CD4-positive, alpha-beta T cell (primary cell): Measurements from ENCODE around the gene SEMA4D. TPM values are rescaled to one million over a fixed set of nuclear protein-coding genes. Genes with fewer than 3 reads are reported as not detected.

Experiments used
- ATAC-seq: fragments of 200-7000 bp; cut with Tn5 transposase; one replicate; pipeline ENCODE4 v1.10.0; 2022; ENCODE audit warnings: mild to moderate bottlenecking; ENCODE audit not compliant: poor library complexity
- CTCF ChIA-PET: fragments of 350-600 bp; sonication (Branson Sonifier 250); formaldehyde crosslinking; loops from one replicate; lab custom pipeline; 2021; ENCODE audit warnings: antibody characterized with exemption, inconsistent platforms; lab: Charles Lee
- POLR2A ChIA-PET: fragments of 350-600 bp; sonication (Branson Sonifier 250); formaldehyde crosslinking; loops from one replicate; lab custom pipeline; 2021; ENCODE audit warnings: antibody characterized with exemption, inconsistent platforms; lab: Charles Lee
- DNase-seq, 14 experiments: peaks; one replicate each; pipeline ENCODE4 v3.0.0-alpha.2; 2013 to 2020; ENCODE audit warnings: mixed read lengths in 2 of 14
- H3K27ac ChIP-seq, 2 donors: one replicate each; pipeline versions ENCODE4 v1.5.1 to v1.7.0; 2013; ENCODE audit warnings: low read length in 2 of 2, low read depth in 1 of 2, mild to moderate bottlenecking in 1 of 2
- H3K27me3 ChIP-seq, 2 experiments: 1 replicate in 1 of 2; 2 replicates in 1 of 2; pipeline versions ENCODE4 v1.6.1 to v1.7.0; 2013; ENCODE audit warnings: low read length in 2 of 2, control low read depth in 1 of 2, mild to moderate bottlenecking in 1 of 2, moderate library complexity in 1 of 2; ENCODE audit not compliant: insufficient read depth in 2 of 2, control insufficient read depth in 1 of 2
- H3K36me3 ChIP-seq: one replicate; pipeline ENCODE4 v1.6.1; 2013; ENCODE audit warnings: low read length, control low read depth; ENCODE audit not compliant: insufficient read depth
- H3K4me1 ChIP-seq: one replicate; pipeline ENCODE4 v1.6.1; 2013; ENCODE audit warnings: low read length, control low read depth; ENCODE audit not compliant: insufficient read depth
- H3K4me3 ChIP-seq: one replicate; pipeline ENCODE4 v1.5.1; 2013; ENCODE audit warnings: mild to moderate bottlenecking, low read length, moderate library complexity
- H3K9me3 ChIP-seq, 2 experiments: 1 replicate in 1 of 2; 2 replicates in 1 of 2; pipeline versions ENCODE4 v1.6.1 to v1.7.0; 2013; ENCODE audit warnings: low read length in 2 of 2, mild to moderate bottlenecking in 2 of 2, control low read depth in 1 of 2, moderate library complexity in 1 of 2; ENCODE audit not compliant: control insufficient read depth in 1 of 2, insufficient read depth in 1 of 2
- H3K27ac Mint-ChIP-seq: one replicate; pipeline ENCODE4 v1.8.0; 2020; ENCODE audit warnings: mixed read lengths
- H3K27me3 Mint-ChIP-seq: one replicate; pipeline ENCODE4 v1.8.0; 2021; ENCODE audit warnings: mixed read lengths
- H3K36me3 Mint-ChIP-seq: one replicate; pipeline ENCODE4 v1.8.0; 2021; ENCODE audit warnings: low read depth, mixed read lengths
- H3K4me1 Mint-ChIP-seq: one replicate; pipeline ENCODE4 v1.8.0; 2021; ENCODE audit warnings: low read depth, mixed read lengths
- H3K4me3 Mint-ChIP-seq: one replicate; pipeline ENCODE4 v1.8.0; 2020; ENCODE audit warnings: mild to moderate bottlenecking, mixed read lengths
- H3K9me3 Mint-ChIP-seq: one replicate; pipeline ENCODE4 v1.8.0; 2020; ENCODE audit warnings: mixed read lengths
- CTCF ChIP-seq: fragments of 200-600 bp; IDR thresholded peaks from one replicate; pipeline ENCODE4 v1.8.0; 2022; ENCODE audit warnings: antibody characterized with exemption, mild to moderate bottlenecking
- intact Hi-C, 2 experiments: fragments of 100-400 bp; cut with DNase I in 1 of 2; cut with micrococcal nuclease in 1 of 2; formaldehyde crosslinking; loops; one replicate each; pipeline versions ENCODE4 v1.15.1 to v1.9.0; 2023 to 2025; cut with DNase I, micrococcal nuclease
- total RNA-seq, 174 experiments: library from RNA in 2 of 174; stranded (reverse) in 2 of 174; gene quantifications; one replicate each; pipeline ENCODE4 v1.2.3 and lab custom pipeline; 2021 to 2026

The SEMA4D gene
- total RNA-seq, 2 experiments from 2014 or later, result 399 to 430 TPM

GRCh38 chr9:89350988-89351557 lies 146.8 kb downstream of the SEMA4D start:
- no peak overlapping the region for H3K27ac ChIP-seq
- no peak overlapping the region for H3K4me3 ChIP-seq
- Mint-ChIP-seq H3K27ac (peak overlapping the region; percentile 30), H3K9me3 (no peaks in the 10 kb centered on the region), H3K4me1 (peaks cover 38% of the 10 kb centered on the region), H3K36me3 (peaks cover 100% of the 10 kb centered on the region), H3K27me3 (no peaks in the 10 kb centered on the region), H3K4me3 (no peak overlapping the region)
- CTCF ChIA-PET, result interaction anchor here (0.5 kb wide), 1 partner anchor 200 kb away, joined by 3 read pairs; no protein-coding TSS in a partner anchor
- intact Hi-C loops, result no loop called here
- no peak for DNase-seq
- no peak for ATAC-seq
- H3K9me3 ChIP-seq, result no peaks in the 10 kb centered on the region
- peaks cover 25% of the 10 kb centered on the region for H3K4me1 ChIP-seq
- H3K36me3 ChIP-seq, result peaks cover 98% of the 10 kb centered on the region
- H3K27me3 ChIP-seq, result no peaks in the 10 kb centered on the region
- POLR2A ChIA-PET, result no interaction called here
- no peak for TF ChIP-seq CTCF

DNA sequence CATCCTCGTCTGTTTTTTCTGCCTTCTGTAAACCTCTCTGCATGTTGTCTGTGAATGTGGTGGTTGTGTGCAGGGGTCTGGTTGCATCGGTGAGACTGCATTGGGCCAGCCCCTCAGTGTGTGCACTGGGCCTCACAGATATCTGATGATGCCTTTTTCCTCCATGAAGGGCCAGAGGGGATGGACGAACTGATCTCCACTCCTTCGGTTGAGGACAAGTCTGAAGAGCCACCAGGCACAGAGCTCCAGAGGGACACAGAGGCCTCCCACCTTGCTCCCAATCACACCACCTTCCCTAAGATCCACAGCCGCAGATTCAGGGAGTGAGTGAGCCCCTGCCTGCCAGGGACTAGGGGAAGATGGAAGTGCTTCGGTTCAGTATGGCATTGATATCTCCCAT lies 148.3 kb downstream of the SEMA4D start:
- no peaks in the 10 kb centered on the region for H3K9me3 Mint-ChIP-seq

DNA sequence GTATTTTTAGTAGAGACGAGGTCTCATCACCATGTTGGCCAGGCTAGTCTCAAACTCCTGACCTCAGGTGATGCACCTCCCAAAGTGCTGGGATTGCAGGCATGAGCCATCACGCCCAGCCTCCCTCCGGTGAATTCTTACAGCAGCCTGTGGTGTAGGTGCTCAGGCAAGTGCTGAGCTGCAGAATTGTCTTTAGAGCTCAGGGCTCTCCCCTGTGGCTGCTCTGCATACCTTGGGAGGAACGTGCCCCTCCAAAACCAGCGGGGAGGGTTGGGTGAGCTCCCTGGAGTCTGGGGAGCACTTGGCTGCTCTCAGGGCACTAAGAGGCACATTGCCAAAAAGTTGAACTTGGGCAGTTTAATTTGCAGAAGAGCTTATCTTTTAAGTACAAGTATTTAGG lies 150.3 kb downstream of the SEMA4D start:
- peaks cover 18% of the 10 kb centered on the region for H3K4me1 ChIP-seq
- ATAC-seq, result no peak
- POLR2A ChIA-PET, result no interaction called here
- peaks cover 98% of the 10 kb centered on the region for H3K36me3 ChIP-seq
- H3K4me3 Mint-ChIP-seq, result no peak overlapping the region
- no peak overlapping the region for H3K27ac Mint-ChIP-seq
- intact Hi-C loops, result no loop called here
- CTCF ChIA-PET, result no interaction called here
- no peak overlapping the region for H3K4me3 ChIP-seq
- H3K36me3 Mint-ChIP-seq, result peaks cover 100% of the 10 kb centered on the region
- H3K27ac ChIP-seq, result no peak overlapping the region
- no peaks in the 10 kb centered on the region for H3K27me3 ChIP-seq
- no peaks in the 10 kb centered on the region for H3K9me3 ChIP-seq
- no peak for DNase-seq
- H3K9me3 Mint-ChIP-seq, result no peaks in the 10 kb centered on the region
- peaks cover 37% of the 10 kb centered on the region for H3K4me1 Mint-ChIP-seq
- TF ChIP-seq CTCF, result no peak
- no peaks in the 10 kb centered on the region for H3K27me3 Mint-ChIP-seq

More for the DNA sequence above, 148.3 kb downstream of the SEMA4D start:
- H3K4me1 Mint-ChIP-seq, result peaks cover 31% of the 10 kb centered on the region
- H3K36me3 Mint-ChIP-seq, result peaks cover 100% of the 10 kb centered on the region
- ChIA-PET POLR2A (no interaction called here), CTCF (no interaction called here)
- H3K4me1 ChIP-seq, result peaks cover 25% of the 10 kb centered on the region
- no peaks in the 10 kb centered on the region for H3K27me3 Mint-ChIP-seq
- no peaks in the 10 kb centered on the region for H3K9me3 ChIP-seq
- no peak for TF ChIP-seq CTCF
- no peak for DNase-seq
- no peak overlapping the region for H3K4me3 ChIP-seq
- peaks cover 98% of the 10 kb centered on the region for H3K36me3 ChIP-seq
- intact Hi-C loops, result no loop called here
- no peak overlapping the region for H3K27ac Mint-ChIP-seq
- no peaks in the 10 kb centered on the region for H3K27me3 ChIP-seq
- H3K27ac ChIP-seq, result no peak overlapping the region
- H3K4me3 Mint-ChIP-seq, result no peak overlapping the region
- no peak for ATAC-seq
